ENCODE results near the gene SYT14.
"Not testable (repeated sequence)": the region's sequence is repeated elsewhere in the genome, so short reads cannot be mapped to it uniquely, and the experiment has no call there.

Gene SYT14

DNA sequence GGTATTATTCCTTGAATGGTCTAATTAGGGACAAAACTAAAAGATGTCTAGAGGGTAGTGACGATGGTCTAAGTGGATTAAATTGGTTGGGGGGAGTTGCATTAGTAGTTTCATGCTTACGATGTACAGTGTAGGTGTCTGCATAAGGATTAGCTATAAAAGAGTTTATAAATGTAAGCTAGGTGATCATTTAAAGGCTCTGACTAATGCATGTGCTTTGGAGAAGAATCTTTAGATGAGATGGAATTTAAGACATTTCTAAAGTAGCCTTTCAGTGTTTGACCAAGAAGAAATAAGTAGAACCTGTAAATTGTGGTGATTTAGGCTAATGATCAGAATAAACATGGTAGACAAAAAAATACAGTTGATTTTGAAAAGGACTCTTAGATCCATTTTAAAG lies 7.4 kb downstream of the SYT14 start:
- no peak for DNase-seq

DNA sequence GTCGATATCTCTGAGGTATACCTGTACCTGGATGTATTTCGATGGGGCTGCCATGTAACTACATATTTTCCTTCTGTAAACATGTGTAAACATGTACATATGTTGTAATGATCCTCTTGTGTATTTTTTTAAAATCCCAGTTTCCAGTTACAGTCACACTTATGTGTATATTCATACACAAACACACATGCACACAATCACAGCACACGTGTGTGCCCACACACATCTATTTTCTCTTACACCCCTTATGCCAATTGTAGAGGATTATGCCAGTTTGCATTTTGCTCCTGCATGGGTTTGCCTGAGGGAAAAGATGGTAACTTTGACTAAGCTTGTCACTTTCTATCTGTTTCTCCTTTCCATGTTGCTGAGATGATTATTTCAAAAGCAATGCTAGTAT lies 10.1 kb downstream of the SYT14 start:
- no peak for DNase-seq

DNA sequence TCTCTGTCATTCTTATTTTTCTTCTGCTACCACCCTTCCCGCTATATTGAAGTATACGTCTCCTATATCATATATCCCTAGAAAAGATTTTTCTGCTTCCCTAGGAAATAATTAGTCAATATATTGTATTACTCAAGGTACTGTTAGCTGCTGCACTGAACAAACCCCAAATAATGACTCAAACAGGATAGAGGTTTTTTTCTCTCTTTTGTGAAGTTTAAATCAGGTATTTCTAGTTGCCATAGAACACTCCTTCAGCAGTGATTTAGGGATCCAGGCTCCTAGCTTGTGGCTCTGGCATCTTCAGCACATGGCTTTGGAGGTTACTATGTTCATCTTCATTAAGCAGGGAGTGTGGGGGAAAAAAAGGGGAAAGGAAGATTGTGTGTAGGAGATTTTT lies 18.1 kb downstream of the SYT14 start:
- no peak for DNase-seq

DNA sequence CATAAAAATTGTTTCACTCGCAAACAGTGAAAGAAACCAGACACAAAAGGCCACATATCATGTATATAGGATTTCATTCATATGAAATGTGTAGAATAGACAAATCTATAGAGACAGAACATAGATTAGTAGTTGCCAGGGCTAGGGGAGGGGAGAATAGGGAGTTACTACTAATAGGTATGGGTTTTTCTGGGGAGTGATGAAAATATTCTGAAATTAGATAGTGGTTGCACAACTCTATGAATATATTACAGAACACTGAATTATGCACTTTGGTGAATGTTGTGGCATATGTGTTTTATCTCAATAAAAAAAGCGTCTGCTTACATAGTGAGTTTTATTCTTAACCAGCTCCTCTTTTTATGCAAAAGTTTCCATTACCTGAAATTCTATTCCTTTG lies 21.6 kb downstream of the SYT14 start:
- DNase-seq = no peak

DNA sequence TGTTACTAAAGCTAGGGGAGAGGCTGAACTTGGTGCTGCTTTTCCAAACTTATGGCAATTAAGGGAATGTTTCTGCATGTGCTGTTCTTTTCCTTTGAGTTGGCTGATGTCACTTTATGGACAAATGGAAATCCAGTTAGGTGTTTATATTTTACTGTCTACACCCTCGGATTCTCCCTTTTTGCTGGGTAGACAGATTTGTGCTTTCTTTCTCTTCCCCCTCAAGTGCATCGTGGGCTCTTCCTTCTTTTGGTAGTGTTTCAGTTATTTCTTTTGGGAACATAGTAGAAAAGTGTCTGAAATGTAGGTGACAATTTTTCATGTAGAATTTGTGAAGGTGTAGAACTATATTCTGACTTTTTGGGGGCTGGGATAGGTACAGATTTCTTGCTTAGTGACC lies 22.9 kb downstream of the SYT14 start:
- no peak for DNase-seq

DNA sequence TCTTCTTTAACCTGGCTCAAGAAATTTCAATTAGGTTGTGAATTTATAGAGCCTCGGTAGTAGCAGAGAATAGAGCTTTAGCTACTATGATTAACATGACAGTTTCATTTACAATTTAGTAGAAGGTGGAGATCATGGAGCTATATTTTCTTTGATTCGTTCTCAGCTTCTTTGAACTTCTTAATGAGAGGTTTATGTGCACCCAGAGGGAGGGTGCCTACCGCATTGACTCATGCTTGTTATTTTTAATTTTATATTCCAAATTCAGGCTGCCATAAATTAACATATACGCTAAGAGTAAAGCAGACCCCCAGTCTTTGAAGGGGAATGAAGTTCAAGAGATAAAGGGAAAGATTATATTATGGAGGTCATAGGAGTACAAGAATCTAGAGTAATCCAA lies 24.4 kb downstream of the SYT14 start:
- DNase-seq = no peak

DNA sequence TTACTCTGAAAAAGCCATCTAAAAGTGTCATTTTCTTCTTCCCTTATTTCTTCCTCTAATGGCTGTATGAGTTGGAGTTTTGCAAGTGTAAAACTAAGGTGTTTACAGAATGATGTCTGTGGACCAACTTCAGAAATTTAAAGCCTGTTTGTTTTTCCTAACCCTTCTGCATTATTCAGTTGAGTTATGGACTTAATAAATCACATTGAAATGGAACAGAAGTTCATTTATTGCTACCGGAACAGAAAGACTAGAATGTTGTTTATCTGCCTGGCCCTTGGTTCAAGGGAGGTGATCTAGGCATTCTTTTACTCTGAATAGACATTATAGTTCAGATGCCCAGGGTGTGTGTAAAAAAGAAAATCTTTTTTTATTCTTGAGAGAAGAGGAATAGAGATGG lies 24.8 kb downstream of the SYT14 start:
- DNase-seq = no peak

DNA sequence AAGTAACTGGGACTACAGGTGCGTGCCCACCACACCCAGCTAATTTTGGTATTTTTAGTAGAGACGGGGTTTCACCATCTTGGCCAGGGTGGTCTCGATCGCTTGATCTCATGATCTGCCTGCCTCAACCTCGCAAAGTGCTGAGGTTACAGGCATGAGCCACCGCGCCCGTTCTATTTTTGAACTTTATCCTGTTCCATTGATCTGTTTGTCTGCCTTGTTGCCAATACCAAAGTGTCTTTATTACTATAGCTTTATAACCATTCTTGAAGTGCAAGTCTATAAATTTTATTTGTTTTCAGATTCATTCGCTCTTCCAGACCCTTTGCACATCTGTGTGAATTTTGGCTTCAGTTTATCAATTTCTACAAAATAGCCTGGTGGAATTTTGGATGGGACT lies 28.0 kb downstream of the SYT14 start:
- no peak for DNase-seq

DNA sequence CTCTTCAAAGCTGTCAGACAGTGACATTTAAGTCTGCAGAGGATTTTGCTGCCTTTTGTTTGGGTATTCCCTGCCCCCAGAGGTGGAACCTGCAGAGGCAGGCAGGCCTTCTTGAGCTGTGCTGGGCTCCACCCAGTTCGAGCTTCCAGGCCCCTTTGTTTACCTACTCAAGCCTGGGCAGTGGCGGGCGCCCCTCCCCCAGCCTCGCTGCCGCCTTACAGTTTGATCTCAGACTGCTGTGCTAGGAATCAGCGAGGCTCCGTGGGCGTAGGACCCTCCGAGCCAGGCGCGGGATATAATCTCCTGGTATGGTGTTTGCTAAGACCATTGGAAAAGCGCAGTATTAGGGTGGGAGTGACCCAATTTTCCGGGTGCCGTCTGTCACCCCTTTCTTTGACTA lies 40.7 kb downstream of the SYT14 start:
- DNase-seq = not testable (repeated sequence)

DNA sequence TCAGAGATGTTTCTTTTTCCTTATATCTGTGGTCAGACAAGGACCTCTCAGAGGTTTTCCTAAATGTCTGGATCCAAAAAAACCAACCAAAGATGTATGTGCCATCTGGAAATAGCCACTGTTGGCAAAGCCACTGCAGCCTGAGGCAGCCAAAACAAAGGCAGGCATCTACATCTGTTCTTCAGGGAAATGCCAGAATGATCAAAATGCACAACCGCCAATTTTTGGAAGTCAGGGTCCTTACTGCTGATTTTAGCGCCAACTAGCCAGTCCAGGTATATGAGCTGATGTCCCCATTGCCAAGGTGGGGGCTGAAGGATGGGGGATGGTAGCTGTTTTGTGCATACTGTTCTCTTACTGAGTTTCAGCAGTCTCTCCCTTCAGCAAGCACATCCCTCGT lies 45.9 kb downstream of the SYT14 start:
- no peak for DNase-seq

DNA sequence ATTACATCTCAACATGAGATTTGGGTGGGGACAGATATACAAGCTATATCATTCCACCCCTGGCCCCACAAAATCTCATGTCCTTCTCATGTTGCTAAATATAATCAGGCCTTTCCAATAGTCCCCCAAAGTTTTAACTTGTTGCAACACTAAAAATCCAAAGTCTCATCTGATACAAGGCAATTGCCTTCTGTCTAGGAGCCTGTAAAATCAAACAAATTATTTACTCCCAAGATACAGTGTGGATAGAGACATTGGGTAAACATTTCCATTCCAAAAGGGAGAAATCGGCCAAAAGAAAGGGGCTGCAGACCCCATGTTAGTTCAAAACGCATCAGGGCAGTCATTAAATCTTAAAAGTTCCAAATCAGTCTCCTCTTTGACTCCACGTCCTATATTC lies 47.0 kb downstream of the SYT14 start:
- no peak for DNase-seq

DNA sequence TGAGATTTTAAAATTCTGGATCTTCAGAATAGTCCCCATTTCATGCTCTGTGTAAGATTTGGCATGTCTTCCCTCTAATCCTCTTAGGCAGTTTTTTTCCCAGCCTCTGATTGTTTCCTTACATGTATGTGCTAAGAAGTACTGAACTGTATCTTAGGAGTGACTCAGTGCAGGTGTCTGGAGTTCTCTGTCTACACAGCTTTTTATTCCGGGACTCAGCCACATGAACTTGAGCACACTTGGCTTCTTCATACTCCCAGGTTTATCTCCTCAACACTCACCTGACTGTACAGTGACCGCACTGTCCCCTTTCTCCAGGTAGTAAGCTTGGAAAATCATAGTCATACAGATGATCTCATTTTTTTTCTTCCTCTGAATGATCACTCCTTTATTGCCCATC lies 50.7 kb downstream of the SYT14 start:
- DNase-seq = no peak

DNA sequence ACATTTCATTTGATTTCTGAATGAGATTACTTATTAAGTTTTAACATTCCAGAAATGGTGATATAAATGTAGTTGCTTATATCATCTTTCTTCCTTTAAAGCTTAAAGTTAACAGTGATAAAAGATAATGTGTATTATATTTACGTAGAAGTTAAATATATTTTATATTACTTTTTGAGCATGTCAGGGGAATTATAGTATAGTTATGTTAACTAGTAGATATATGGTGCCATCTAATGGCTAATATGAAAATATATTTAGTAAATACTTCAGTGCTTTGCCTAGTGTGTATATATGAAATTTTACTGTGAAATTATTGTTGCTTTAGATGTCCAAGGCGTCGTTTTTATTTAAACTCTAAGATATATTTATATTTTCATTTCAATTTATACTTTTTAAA lies 51.5 kb downstream of the SYT14 start:
- DNase-seq = no peak

DNA sequence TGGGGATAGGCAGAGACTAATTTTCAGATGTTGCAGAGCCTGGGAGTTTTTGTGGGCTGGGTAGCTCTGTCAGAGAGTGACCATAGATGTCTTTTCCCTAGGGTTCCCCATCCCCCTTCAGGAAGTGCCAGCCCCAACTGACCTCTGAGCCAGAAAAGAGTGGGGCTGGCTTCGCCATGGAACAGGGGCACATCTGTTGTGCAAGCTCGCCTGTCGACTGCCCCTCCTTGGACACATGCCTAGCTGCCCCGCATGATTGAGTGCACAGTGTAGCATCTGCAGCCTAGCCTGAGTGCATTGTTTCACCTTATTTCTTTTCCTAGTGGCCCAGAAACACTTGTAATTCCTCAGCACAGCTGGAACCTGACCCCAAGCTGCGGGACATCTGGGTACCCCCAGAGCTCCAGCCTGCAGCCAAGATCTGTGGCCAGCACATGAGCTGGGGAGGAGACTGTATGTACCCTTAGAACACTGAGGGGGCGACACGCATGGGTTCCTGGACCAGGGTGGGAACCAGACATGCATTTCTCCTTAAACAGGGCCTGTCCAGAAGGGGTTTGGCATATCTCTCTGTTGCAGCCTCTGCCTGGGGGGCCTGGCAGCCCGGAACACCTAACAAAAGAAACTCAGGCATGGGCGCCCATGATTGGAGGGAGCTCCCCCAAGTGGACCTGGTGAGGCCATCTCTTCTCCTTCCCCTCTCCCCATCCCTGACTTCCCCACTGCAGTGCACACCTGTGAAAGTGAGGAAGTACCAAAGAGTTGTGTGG lies 55.2 kb downstream of the SYT14 start:
- no peak for DNase-seq

DNA sequence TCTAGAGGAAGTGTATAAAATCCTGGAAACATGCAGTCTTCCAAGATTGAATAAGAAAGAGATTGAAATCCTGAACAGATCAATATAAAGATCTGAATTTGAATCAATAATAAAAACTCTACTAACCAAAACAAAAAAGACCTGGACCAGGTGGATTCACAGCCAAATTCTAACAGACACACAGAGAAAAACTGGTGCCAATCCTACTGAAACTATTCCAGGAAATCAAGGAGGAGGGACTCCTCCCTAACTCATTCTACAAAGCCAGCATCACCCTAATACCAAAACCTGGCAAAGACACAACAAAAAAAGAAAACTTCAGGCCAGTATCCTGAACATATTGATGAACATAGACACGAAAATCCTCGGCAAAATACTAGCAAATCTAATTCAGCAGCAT lies 58.3 kb downstream of the SYT14 start:
- no peak for DNase-seq

DNA sequence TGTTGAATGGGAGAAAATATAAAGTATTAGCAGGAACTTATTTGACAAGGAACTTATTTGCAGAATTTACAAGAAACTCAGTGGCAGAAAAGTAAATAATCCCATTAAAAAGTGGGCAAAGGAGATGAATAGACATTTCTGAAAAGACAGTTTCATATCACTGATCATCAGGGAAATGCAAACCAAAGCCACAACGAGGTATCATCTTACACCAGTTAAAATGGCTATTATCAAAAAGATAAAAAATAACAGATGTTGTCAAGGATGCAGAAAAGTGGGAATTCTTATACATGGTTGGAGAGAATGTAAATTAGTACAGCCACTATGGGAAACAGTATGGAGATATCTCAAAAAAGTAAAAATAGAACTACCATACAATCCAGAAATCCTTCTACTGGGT lies 61.0 kb downstream of the SYT14 start:
- no peak for DNase-seq

DNA sequence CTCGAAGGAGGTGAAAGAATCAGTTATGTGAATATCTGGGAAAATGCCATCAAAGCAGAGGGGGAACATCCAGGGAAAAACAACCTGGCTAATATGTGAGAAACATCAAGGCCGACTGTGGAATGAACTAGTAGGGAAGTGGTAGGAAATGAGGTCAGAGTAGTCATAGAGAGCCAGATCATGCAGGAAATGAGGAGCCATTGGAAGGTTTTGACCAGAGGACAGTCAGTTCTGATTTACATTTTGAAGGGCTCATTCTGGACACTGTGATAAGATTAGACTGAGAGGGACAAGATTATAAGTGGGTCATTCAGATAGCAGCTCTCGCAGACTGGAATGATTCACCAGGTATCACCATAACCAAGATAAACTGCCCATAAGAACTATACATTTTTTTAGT lies 63.7 kb downstream of the SYT14 start:
- DNase-seq = no peak

DNA sequence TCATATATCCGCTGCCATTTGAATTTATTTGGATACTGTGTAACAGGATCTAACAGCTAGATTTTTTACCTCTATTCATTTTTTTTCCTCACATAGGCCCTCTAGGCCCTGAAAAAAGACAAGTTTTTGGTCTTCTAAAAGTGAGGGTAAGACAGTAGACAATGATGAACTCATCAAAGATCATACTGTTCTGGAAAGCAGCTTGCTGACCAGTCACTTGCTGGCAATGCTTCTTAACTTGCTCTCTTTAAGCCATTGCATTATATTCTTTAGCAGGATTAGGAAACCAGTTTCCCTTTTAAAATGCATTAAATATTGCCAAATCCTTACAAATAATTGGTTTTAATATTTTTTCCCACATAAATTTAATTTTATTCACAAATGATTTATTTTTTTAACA lies 65.5 kb downstream of the SYT14 start:
- no peak for DNase-seq

DNA sequence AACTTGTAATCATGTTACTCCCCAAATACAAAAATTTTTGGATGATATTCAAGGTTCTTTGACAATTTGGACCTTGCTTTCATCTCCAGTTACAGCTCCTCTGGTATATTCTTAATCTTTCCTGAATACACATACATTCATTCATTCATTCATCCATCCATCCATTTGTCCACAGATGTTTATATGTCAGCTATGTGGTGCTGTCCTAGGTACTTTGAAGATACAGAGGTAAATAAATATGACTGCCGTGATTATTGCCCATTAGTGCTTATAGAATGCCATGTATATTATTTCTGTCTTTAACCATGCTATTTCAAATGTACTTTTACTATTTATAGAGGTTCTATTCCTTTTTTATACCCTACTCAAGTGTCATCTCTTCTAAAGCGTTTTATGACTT lies 72.1 kb downstream of the SYT14 start:
- no peak for DNase-seq

DNA sequence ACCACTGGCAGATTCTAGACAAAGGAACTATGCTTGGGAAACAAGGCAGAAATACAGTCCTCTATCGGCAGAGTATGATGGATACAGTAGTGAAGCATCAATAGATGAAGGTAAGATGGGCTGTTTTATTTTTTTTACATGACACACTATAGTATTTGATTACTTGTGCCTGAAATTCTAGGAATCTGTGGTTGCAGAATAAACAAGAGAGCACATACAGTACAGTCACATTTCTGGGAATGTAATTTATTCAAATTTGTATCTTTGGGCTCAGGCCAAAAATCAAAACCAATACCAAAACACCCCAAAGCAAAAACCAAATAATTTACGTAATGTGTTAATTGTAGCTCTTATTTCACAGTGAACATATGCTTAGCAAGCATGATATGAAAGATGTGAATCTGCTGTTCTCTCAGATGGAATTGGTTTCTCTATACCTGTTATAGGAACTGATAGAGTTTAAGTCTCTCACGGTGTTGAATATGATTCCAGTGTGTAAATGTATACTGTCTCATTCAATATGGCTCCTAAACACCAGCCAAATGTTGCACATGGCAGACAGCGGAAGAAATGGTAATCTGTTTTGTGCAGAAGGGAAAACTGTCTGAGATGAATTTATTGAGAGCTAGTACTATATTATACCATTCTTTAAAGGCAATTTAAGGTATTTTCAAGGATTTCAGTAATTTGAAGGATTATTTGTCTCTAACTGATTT lies 83.3 kb downstream of the SYT14 start:
- DNase-seq = no peak

DNA sequence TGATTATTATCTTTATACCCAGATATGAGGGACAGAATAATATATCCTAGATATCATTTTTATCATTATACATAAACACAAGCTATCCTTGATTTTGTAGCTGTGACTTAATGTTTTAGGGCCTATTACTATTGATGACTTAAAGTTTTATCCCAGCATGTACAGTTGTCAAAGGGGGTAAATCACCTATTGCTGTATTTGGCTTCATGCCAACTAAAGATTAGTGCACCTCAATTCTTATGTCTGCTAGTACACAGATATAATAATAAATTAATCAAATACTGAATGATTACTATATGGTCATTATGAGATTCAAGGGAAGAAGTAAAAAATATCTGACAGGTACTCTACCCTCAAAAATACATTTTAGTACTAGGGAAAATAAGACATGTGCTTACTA lies 84.0 kb downstream of the SYT14 start:
- DNase-seq = no peak

DNA sequence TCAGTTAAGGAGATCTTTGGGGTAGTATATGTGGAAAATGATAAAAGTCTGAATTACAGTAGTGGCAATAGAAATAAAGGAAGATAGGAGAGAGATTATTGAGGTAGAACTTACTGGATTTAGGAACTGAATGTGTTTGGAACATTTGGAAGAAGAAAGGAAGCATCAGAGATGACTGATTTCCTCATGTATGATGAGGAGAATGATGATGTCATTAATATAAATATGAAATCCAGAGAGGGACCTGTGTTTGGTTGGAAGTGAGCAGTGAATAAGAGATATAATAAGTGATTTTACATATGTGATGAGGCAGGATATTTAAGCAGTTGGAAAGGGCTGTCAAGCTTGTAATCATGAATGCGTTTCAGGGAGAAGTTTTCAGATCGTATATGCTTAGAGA lies 86.3 kb downstream of the SYT14 start:
- DNase-seq = no peak

DNA sequence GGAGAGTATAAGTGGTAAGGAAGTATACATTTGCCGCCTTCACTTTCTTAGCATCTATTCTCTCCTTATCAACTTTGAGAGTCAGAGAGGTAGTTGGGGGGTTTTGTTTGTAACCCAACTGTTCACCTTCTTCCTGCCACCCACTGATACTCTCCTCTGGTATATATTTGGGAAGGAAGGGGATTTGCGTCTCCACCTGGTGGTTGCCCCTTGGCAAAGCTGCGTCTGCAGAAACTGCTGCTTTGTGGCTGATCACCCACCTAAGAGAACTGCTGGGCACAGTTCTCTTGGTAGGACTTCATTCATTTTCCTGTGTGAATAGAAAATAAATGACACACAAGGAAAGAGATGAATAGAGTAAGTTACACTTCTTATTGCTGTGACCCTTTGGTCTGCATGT lies 87.0 kb downstream of the SYT14 start:
- DNase-seq = no peak

DNA sequence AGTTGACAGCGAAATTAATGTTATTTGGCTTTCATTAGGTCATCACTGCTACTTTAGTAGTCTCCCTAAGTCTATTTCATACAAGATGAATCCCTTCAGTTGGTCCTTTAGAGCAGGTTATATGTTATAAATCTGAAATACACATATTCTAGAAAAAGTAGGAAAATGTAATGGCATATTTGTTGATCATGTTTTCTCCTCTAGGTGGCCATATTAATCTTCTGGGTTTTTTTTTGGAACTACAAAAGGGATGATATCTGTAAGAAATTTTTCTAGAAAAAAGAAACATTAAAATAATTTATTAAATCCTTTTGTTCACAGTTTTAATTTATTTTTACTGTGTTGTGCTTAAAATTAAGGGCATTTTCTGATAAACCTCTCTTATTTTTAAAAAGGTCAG lies 87.9 kb downstream of the SYT14 start:
- DNase-seq = no peak

DNA sequence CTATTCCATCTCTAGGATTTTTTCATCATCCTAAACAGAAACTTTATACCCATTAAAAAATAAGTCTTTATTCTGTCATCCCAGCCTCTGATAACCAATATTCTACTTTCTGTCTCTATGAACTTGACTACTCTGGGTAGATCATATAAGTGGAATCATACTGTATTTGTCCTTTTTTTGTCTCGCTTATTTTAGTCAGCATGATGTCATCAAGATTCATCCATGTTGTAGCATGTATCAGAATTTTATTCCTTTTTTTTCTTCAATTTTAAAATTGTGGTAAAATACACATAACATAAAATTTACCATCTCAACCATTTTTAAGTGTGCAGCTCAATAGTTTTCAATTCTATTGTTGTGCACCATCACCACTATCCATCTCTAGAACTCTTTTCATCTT lies 90.0 kb downstream of the SYT14 start:
- no peak for DNase-seq
